GM12891 (cell line): ENCODE results near the gene FBXL20.

Experiments
- DNase-seq: peaks from one replicate; pipeline ENCODE4 v3.0.0; 2011; ENCODE audit warnings: low spot score; ENCODE audit not compliant: insufficient read length
- FAIRE-seq: peaks from 2 replicates; lab custom pipeline; 2011; peaks lifted over from hg19 to GRCh38; lab: Jason Lieb, UNC
- PAX5 ChIP-seq: IDR thresholded peaks from 2 replicates; pipeline ENCODE4 v1.6.1; 2011; ENCODE audit warnings: low read length, moderate library complexity, mild to moderate bottlenecking; ENCODE audit not compliant: insufficient read depth, severe bottlenecking
- POLR2A ChIP-seq: IDR thresholded peaks from 2 replicates; pipeline ENCODE4 v1.6.1; 2011; ENCODE audit warnings: low read depth, low read length, control low read depth
- POLR2AphosphoS5 ChIP-seq: IDR thresholded peaks from 2 replicates; pipeline ENCODE4 v1.6.1; 2011; ENCODE audit warnings: low read depth, low read length, control low read depth
- POU2F2 ChIP-seq: IDR thresholded peaks from 2 replicates; pipeline ENCODE4 v1.6.1; 2011; ENCODE audit warnings: low read depth, mild to moderate bottlenecking, control low read depth, low read length, moderate library complexity
- SPI1 ChIP-seq: IDR thresholded peaks from 2 replicates; pipeline ENCODE4 v1.6.1; 2011; ENCODE audit warnings: low read depth, low read length, control low read depth
- TAF1 ChIP-seq: IDR thresholded peaks from 2 replicates; pipeline ENCODE4 v1.6.1; 2011; ENCODE audit warnings: low read depth, low read length, control low read depth

Gene FBXL20

DNA sequence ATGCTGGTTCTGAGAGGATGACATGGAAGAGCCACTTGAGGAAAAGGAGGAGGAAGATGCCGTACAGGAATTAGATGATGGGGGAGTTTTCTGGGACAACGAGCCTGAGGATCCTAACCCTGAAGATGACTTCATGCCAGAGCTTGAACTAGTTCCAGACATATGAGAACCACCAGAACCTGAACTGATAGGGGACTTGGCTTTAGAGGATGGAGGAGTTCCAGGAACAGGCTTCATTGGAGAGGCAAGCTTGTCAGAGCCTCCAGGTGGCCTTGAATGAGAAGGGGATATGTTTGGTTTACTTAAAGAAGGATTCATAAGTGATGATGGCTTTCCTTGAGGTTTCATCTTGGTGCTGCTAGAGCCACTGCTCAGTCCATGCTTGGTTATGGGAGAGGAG is 6.9 kb upstream of the FBXL20 start:
- TF ChIP-seq SPI1 (no peak), POU2F2 (no peak), TAF1 (no peak), POLR2AphosphoS5 (no peak), POLR2A (no peak)
- FAIRE-seq: no peak
- no peak for DNase-seq

DNA sequence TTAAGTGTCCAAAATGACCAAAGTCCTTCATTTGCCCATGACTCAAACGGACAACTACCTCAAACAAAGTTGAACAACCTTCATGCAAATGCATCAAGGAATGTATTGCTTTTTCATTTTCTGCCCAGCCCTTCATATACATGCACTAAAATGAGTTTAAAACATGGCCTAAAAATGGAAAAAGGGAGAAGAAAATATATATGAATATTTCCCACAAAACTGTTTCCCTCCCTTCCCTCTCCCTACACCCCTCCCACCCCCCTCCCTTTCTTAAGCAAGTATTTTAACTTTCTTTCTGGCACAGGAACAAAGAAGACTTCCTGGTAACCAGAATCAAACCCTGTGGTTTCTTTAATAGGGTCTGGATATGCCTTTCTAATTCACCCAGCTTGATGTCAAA is 5.5 kb upstream of the FBXL20 start:
- no peak for DNase-seq
- no peak for FAIRE-seq
- TF ChIP-seq POLR2A (no peak), PAX5 (no peak), TAF1 (no peak), POU2F2 (no peak), SPI1 (no peak), POLR2AphosphoS5 (no peak)

DNA sequence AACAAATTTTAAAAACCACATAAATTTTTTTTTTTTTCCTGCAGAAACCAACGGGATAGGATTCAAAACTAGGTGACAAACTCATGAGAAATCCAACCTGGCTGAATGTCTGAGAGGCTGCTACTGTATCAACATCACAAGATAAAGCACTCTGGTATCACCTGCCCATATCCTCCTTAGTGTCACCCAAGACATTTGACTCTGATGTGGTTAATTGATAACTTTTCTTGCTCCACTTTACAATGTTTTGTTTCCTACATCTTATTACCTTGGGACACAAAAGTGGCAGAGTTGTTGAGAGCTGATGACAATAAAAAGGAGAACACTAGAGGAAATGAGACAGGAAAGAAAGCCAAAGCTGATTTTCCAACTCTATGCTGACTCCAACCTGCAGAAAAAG is 4.0 kb upstream of the FBXL20 start:
- peak; percentile 32; the same call in 1 of the 2 replicates for TF ChIP-seq POLR2A
- TF ChIP-seq PAX5: no peak
- no peak for FAIRE-seq
- DNase-seq: no peak

DNA sequence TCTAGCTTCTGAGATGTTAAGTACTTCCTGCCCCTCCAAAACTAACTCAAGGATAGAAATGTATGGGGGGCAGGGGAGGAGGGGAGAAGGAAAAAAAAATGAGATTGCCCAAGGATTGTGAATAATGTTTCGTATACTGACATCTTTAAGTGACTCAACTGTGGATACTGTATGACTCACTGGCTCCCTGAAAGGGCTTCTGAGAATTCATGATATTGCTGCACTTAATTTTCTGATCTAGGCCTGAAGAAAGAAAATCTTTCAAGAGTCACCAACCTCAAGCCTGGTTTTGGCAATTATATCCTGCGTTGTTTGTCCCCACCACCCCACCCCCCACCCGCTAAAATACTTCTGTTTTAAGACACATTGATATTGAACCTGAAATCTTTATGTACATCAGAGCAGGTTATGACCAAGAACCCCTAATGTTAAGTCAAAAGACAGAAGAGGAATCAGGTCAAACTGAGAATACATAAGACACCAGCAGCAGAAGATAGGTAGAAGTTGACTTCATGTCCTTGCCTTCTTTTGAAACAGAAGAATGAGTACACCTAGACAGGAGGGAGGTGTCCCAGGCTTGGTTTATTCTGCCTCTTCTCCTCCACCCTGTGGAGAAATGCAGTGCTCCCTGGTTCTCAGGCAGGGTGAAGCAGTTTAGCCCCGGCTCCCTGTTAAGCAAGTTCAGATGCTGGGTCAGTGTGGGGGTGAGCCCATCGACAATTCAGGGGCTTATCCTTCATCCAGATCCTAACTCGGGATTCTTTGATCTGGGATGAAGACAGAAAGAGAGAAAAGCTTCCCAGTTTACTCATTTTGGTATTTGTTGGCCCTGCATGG is 3.3 kb upstream of the FBXL20 start:
- TF ChIP-seq POLR2AphosphoS5 (no peak), PAX5 (no peak)
- no peak for DNase-seq
- FAIRE-seq: no peak

DNA sequence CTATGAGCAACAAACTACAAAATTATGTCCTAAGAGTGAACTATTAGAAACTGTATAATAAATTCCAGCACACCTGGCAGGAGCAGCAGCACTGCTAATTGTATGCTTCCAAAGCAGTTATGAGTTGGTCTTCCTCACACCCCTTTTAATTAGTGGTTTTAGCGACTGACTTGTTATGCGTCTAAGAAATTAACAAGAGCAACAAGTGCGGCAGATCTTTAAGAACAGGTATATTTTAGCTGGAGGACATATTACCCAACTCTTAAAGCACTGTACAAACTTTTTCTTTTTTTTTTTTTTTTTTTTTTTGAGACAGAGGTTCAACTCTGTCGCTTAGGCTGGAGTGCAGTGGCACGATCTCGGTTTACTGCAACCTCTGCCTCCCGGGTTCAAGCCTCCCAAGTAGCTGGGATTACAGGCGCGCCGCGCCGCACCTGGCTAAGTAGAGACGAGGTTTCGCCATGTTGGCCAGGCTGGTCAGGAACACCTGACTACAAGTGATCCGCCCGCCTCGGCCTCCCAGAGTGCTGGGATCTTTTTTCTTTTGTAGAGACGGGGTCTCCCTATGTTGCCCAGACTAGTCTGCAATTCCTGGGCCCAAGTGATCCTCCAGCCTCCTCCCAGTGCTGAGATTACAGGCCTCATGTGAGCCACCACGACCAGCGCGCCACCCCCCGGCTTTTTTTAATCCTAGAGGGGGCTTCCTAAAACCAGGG is 1.6 kb upstream of the FBXL20 start:
- TF ChIP-seq POLR2AphosphoS5 (no peak), SPI1 (no peak), POU2F2 (no peak), POLR2A (no peak), PAX5 (no peak), TAF1 (no peak)
- no peak for FAIRE-seq
- DNase-seq: no peak

DNA sequence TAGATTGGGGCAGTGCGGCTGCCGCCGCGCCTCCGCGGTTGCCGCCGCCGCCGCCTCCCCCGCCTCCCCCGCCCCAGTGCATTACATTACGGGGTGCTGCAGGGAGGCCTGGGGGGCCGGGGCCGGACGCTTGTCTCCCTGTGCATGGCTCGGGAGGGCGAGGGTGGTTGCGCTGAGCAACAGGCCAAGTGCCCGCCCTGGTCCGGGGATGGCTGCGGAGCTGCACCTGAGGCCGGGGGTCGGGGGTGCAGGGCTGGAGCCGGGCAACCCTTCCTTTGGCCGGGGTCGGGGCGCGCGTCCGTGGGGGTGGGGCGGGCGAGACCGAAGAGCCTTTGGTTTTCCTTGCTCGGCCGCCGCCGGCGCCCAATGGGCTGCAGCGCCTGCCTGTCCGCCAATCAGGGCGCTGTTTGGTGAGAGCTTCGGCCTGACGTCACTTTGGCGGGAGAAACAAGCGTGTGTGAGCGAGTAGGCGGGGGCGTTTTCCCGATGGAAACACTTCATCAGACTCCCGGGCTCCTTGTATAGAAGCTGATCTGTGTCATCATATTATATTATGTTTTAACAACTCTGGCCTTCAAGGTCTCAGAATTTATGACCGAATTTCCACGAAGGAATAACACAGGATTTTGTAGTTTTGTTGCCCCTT is 941 bp upstream of the FBXL20 start:
- FAIRE-seq: peak; percentile 96
- TF ChIP-seq POU2F2 (0 out of 2 replicates have a peak, but pooled peaks have one; percentile 35), POLR2A (no peak)
- DNase-seq: peak; percentile 86

DNA sequence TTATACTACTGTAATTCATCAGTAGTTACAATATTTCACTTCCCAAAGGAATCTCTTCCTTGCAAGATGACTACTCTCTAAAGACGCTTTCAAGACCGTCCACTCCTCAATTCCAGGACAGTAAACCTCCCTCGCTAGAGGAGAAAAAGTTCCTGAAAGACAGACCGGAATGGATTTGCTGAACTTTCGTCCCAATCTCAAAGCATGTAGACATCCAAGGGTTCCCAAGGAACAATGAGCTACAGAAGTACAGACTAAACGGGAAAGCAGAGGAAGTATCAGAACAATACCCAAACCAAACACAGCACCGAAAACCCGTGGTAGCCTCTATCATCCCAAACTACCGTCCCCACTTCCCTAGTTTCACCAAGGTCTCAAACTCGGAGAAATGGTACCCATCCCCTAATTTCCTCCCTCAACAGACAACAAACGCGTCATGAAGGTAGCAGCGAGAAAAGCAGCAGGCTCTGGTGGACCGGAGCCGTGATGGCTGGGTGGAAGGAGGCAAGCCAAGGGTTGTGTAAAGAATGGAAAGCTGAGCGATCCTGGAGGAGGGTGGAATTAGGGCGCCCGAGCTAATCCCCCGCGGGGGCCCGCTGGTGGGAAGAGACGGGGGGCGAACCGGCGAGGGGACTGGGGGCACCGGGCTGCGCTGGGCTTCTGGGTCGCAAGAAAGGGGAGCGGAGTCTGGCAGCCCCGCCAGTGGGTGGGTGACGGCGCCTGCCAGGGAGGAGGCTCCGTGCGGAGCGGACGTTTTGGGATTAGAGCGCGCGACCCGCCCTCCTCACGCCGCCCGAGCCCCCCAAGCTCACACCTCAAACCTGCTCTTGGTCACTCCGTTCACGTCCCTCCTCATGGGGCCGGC is 647 bp downstream of the FBXL20 start:
- no peak for FAIRE-seq
- DNase-seq: no peak
- TF ChIP-seq TAF1: no peak

DNA sequence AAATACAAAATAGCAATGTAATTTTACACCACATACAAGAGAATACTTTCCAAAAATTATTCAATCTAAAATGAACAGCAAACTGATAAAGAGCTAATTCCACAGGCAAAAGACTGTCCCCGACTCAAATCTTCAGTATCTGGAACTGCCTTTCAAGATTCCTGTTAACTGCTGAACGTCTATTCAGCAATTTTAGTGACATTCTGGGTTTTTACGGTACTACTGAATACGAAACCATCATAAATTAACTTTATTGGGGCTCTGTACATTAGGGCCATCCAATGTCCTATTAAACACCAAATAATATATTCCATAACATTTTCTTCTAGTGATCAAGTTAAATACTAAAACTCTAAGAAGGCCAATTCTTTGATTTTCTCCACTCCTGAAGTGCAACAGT is 1.6 kb downstream of the FBXL20 start:
- no peak for DNase-seq
- TF ChIP-seq SPI1 (no peak), PAX5 (no peak), POU2F2 (no peak), POLR2AphosphoS5 (no peak), POLR2A (no peak), TAF1 (no peak)

DNA sequence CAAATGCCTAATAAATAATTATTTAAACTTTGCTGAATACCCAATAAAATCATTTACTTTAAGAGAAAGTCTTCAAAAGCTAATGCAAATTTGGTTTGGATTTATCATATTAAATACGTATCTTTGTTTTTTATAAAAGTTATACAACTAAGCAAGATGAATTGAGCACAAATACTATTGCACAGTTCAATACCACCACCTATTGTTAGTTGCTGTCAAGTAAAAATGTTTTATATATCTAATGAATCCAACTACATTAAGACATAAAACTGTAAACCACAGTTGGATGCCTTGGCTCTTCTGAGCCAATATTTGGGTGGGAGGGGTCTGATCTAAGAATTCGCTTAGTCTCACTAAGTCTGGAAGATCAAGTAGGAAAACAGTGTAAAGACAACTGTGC is 7.7 kb downstream of the FBXL20 start:
- FAIRE-seq (no peak), DNase-seq (no peak)
- TF ChIP-seq POLR2A: no peak
- TF ChIP-seq TAF1: no peak
- TF ChIP-seq POU2F2: no peak
- TF ChIP-seq POLR2AphosphoS5: no peak
- TF ChIP-seq SPI1: no peak
- TF ChIP-seq PAX5: no peak

More for the DNA sequence above, 1.6 kb downstream of the FBXL20 start:
- no peak for FAIRE-seq

DNA sequence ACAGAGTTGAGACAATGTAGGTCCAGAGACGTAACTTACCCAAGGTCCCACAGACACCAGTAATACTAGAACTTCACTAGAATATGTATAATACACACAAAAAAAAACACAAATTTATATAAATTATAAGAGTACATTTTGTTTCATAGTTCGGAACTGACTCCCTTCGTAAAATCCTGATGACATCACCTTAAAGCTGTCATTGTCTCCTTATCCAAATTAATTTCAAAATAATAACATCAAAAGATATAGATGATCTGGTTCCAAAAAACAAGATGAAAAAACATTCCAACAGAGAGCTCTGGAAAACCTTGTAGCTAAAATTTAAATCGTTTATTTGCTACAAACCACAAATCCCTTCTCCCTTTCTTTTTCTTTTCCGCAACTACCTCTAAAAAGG is 10.0 kb downstream of the FBXL20 start:
- DNase-seq (no peak), FAIRE-seq (no peak)
- TF ChIP-seq SPI1 (no peak), PAX5 (no peak), POLR2A (no peak), POU2F2 (no peak), POLR2AphosphoS5 (no peak), TAF1 (no peak)
